Measurements from ENCODE around the gene SPOCK3.
"Not testable (repeated sequence)": the region's sequence is repeated elsewhere in the genome, so short reads cannot be mapped to it uniquely, and the experiment has no call there.

- TF ChIP-seq CTCF, POLR2A (IDR thresholded peaks at IDR 0.05): not testable (repeated sequence)
Measured at GRCh38 chr4:166968219-166968618, 266.1 kb downstream of the SPOCK3 start.
